Omental fat pad (tissue), 4 donors: ENCODE measurements around the gene FBN1. TPM values are rescaled to one million over a fixed set of nuclear protein-coding genes. Genes with fewer than 3 reads are reported as not detected.

Experiments used
- ATAC-seq: fragments of 150-250 bp; one replicate; pipeline ENCODE4 v1.9.1; 2016; ENCODE audit warnings: mild to moderate bottlenecking, moderate library complexity; ENCODE audit not compliant: low FRiP score
- DNase-seq: peaks from one replicate; pipeline ENCODE4 v3.0.0-alpha.2; 2019; ENCODE audit warnings: low spot score
- total RNA-seq, 4 donors: library from RNA; depleted of rRNA; stranded (reverse); fragments of >200 nt; gene quantifications; one replicate each; pipeline ENCODE4 v1.1.0, GENCODE V29; 2016
- TF ChIP-seq, protein P1 (sequence below), 3 donors: fragments of 450-650 bp; IDR thresholded peaks; one replicate each; pipeline ENCODE4 v1.5.1; 2016 to 2017; ENCODE audit warnings: antibody characterized with exemption in 3 of 3, mild to moderate bottlenecking in 3 of 3, moderate library complexity in 2 of 3

Gene FBN1
- total RNA-seq, 4 donors from 2014 or later: 91.5 to 413 (median 137) TPM

DNA sequence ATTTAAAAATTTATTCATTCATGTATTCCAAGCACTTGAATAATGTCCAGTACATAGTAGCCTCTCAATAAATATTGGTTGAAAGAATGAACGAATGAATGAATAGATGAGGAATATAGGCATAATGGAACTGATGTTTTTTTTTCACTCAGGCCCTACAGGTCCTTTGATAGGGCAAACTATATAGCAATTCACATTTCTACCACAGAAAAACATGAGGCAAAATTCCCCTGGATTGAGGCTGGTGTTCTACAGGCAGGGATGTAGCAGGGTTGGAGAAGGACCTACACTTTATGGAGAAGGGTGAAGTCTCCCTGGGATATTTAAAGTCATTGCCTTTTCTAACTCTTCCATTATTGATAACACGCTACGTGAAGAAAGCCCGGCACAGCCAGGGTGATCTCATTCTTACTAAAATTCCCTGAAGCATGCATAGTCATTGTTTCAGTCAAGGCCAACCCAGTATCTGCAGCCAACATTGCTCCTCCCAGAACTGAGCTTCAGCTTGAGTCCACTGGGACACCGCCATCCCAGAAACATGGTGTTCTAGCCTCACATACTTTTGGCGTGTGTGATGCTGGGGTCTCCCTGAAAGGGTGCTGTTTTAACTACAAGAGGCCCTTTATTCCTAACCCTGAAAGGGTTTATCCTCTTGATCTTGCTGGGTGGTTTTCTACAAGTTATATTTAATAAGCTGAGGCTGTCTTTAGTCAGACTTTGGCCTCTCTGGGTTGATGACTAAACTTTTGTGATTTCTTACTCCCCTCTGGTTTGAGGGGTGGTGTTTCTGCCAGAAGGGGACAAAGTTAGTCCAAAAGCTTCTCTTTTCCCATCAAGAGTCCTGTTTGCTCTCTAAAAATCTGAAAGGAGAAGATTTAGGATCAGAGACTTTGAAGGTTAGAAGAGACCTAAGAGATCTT is 25.9 kb upstream of the FBN1 start:
- no peak for DNase-seq
- TF ChIP-seq, protein P1, sequence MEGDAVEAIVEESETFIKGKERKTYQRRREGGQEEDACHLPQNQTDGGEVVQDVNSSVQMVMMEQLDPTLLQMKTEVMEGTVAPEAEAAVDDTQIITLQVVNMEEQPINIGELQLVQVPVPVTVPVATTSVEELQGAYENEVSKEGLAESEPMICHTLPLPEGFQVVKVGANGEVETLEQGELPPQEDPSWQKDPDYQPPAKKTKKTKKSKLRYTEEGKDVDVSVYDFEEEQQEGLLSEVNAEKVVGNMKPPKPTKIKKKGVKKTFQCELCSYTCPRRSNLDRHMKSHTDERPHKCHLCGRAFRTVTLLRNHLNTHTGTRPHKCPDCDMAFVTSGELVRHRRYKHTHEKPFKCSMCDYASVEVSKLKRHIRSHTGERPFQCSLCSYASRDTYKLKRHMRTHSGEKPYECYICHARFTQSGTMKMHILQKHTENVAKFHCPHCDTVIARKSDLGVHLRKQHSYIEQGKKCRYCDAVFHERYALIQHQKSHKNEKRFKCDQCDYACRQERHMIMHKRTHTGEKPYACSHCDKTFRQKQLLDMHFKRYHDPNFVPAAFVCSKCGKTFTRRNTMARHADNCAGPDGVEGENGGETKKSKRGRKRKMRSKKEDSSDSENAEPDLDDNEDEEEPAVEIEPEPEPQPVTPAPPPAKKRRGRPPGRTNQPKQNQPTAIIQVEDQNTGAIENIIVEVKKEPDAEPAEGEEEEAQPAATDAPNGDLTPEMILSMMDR (IDR thresholded peaks at IDR 0.05): no peak
- ATAC-seq: peak; percentile 48

DNA sequence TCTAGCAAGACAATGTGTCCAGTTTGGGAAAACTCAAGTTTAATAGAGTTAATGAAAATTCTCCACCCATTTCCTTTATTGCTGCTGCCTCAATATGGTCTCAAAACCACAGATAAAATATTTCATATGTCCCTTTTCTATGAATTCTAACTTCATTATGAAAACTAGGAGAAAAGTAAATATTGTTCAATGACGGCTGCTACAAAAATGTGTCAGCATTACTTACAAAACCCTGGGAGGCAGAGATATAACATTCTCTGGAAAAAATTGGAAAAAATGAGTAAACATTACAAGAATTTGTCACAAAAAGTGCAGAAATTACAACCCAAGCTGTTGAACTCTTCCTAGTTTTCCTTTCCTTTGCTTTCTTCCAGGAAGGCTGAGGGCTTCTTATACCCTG is 22.2 kb upstream of the FBN1 start:
- ATAC-seq (no peak), DNase-seq (no peak)
- TF ChIP-seq, protein P1 (IDR thresholded peaks at IDR 0.05): no peak

DNA sequence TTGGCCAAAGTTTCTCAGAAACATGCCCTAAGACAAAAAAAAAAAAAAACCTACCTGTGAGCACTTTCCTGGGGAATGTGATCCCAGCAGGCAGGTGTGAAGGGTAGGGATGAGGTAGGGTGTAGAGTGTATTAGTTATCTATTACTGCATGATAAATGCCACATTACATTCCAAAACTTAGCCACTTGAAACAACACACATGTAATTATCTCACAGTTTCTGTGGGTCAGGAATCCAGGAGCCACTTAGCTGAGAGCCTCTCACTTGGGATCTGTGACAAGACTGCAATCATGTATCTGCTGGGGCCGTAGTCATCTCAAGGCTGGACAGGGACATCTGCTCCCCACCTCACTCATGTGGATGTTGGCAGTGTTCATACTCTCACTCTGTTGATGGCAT is 18.9 kb upstream of the FBN1 start:
- DNase-seq (no peak), ATAC-seq (no peak)
- TF ChIP-seq, protein P1 (IDR thresholded peaks at IDR 0.05): no peak

DNA sequence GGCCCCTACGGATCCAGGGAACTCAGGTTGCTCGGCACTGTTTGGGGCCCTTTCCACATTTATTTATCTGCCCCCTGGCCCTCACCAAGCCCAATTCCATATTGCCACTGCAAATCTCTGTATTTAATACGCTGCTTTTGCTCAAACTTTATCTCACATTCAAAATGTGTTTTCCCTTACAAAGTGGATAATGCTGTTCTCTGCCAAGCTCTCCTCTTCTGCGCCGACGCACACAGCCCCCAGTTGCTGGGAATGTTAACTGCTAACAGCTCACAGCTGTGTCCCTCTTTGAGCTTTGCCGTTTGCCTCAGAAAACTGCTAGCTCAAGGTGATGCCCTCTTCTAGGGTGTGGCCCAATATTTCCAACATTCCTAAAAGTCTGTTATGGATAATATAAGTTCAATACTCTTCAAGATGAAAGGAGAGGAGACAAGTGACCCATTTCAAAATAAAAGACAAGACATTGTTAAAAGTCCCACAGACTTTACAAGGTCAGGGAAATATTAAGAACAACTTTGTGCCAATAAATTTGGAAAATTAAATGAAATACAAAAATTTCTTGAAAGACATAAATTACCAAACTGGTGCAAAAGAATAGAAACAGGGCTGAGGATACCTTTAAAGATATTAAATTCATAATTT is 12.6 kb upstream of the FBN1 start:
- DNase-seq (no peak), ATAC-seq (no peak)
- TF ChIP-seq, protein P1 (IDR thresholded peaks at IDR 0.05): no peak

DNA sequence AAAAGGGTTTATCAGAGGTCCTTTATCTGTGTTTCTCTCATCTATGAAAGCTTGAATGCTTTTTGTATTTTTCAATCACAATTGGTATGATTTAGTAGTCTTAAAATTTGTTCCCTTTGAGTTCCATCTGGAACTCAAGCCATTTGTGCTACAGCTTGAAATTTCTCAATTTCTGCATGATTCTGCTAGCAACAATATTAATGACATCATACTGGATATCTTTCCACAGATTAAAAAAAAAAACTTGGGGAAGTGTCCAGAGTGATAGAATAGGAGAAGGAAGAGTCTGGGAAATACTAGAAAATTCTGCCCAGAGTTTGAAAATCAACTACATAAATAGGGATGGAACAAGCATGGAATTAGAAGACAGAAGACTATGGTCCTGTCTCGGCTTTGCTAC is 9.3 kb upstream of the FBN1 start:
- TF ChIP-seq, protein P1 (IDR thresholded peaks at IDR 0.05): no peak
- no peak for DNase-seq
- no peak for ATAC-seq

DNA sequence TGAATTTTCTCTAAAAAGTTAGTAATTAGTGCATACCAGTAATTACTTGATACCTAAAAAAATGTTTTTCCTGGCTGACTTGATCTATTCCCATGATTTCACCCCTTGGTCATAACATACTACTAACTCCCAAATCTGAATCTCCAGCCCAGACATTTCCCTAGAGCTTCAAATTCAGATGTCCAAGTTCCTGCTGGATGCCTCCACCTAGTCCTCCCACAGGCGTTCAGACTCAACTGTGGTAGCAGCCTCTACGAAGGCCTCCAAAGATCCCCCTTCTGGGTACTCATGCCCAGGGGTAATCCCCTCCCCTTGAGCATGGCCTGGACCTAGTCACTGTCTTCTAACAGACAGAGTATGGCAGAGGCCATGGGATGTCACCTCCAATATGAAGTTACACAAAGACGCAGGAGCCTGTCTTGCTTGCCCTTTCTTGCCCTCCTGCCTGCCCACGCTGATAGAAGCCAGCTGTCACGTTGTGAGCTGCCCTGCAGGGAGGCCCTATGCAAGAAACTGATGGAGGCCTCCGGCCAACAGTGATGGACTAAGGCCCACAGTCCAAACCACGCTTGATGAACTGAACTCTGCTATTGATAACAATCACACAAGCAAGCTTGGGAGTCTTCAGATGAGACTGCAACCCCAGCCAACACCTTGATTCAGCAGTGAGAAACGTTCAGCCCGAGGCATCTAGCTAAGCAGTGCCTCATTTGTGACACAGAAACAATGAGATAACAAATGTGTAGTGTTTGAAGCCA is 8.6 kb upstream of the FBN1 start:
- ATAC-seq (no peak), DNase-seq (no peak)
- TF ChIP-seq, protein P1 (IDR thresholded peaks at IDR 0.05): no peak
